HFFc6 (cell line): ENCODE results near the gene HTRA2. TPM values are rescaled to one million over a fixed set of nuclear protein-coding genes. Genes with fewer than 3 reads are reported as not detected.
A peak's percentile ranks its signal among the peaks of the same experiment; 100 is the strongest.

Source experiments
- DNase-seq: peaks from one replicate; pipeline ENCODE4 v3.0.0-alpha.2; 2018
- H3K27ac Mint-ChIP-seq: 2 replicates; pipeline ENCODE4 v1.8.0; 2020; ENCODE audit warnings: mild to moderate bottlenecking, mixed read lengths
- H3K27me3 Mint-ChIP-seq: 2 replicates; pipeline ENCODE4 v1.8.0; 2021; ENCODE audit warnings: mild to moderate bottlenecking, moderate library complexity, mixed read lengths; ENCODE audit not compliant: insufficient read depth
- H3K36me3 Mint-ChIP-seq: 2 replicates; pipeline ENCODE4 v1.8.0; 2021; ENCODE audit warnings: low read depth, mixed read lengths
- H3K4me1 Mint-ChIP-seq: 2 replicates; pipeline ENCODE4 v1.8.0; 2020; ENCODE audit warnings: low read depth, mixed read lengths
- H3K4me3 Mint-ChIP-seq: 2 replicates; pipeline ENCODE4 v1.8.0; 2020; ENCODE audit warnings: mild to moderate bottlenecking, moderate library complexity, mixed read lengths
- H3K9me3 Mint-ChIP-seq: 2 replicates; pipeline ENCODE4 v1.8.0; 2020; ENCODE audit warnings: mild to moderate bottlenecking, mixed read lengths
- CTCF ChIP-seq: fragments of 200-600 bp; sonication (generic); IDR thresholded peaks from 2 replicates; pipeline ENCODE4 v1.5.0; 2021; ENCODE audit warnings: antibody characterized with exemption, mild to moderate bottlenecking
- total RNA-seq, 6 experiments: library from RNA; stranded (reverse); fragmentation: NEBNext Ultra II Directional; extraction: Animal tissue kit (Norgen Biotek cat#: 25700); gene quantifications; 2 replicates in 1 of 6; 3 replicates in 5 of 6; pipeline ENCODE4 v1.2.3, GENCODE V29; 2021

Gene HTRA2
- total RNA-seq, 6 experiments from 2014 or later, result 29.7 to 43.3 (median 33.6) TPM

GRCh38 chr2:74528600-74529356 lies 955 bp upstream of the HTRA2 start:
- Mint-ChIP-seq H3K27me3 (peaks cover 4% of the 10 kb centered on the region), H3K4me1 (peaks cover 37% of the 10 kb centered on the region), H3K4me3 (peak overlapping the region; percentile 100), H3K27ac (peak overlapping the region; percentile 99), H3K36me3 (peaks cover 39% of the 10 kb centered on the region), H3K9me3 (no peaks in the 10 kb centered on the region)
- TF ChIP-seq CTCF, result no peak; the same call in 1 of the 2 replicates
- no peak for DNase-seq

- H3K4me3 Mint-ChIP-seq, result peak overlapping the region; percentile 100
- DNase-seq, result peak; percentile 54
- no peak for TF ChIP-seq CTCF
- no peaks in the 10 kb centered on the region for H3K9me3 Mint-ChIP-seq
- H3K36me3 Mint-ChIP-seq, result peaks cover 39% of the 10 kb centered on the region
- peak overlapping the region; percentile 74 for H3K27ac Mint-ChIP-seq
- peaks cover 37% of the 10 kb centered on the region for H3K4me1 Mint-ChIP-seq
- peaks cover 4% of the 10 kb centered on the region for H3K27me3 Mint-ChIP-seq
Observed at GRCh38 chr2:74530239-74531187, 780 bp downstream of the HTRA2 start.

GRCh38 chr2:74531666-74532065 lies 1.9 kb downstream of the HTRA2 start:
- H3K27ac Mint-ChIP-seq, result peak overlapping the region; percentile 74
- peaks cover 37% of the 10 kb centered on the region for H3K4me1 Mint-ChIP-seq
- H3K9me3 Mint-ChIP-seq, result no peaks in the 10 kb centered on the region

GRCh38 chr2:74532222-74532621 lies 2.5 kb downstream of the HTRA2 start:
- peak; percentile 55 for DNase-seq
- H3K36me3 Mint-ChIP-seq, result peaks cover 23% of the 10 kb centered on the region
- peak overlapping the region; percentile 74 for H3K27ac Mint-ChIP-seq
- no peaks in the 10 kb centered on the region for H3K9me3 Mint-ChIP-seq
- peak; percentile 74 for TF ChIP-seq CTCF
- H3K4me3 Mint-ChIP-seq, result peak overlapping the region; percentile 100
- peaks cover 4% of the 10 kb centered on the region for H3K27me3 Mint-ChIP-seq
- peaks cover 43% of the 10 kb centered on the region for H3K4me1 Mint-ChIP-seq

More at GRCh38 chr2:74531666-74532065, 1.9 kb downstream of the HTRA2 start:
- no peak for TF ChIP-seq CTCF
- no peak for DNase-seq
- peaks cover 4% of the 10 kb centered on the region for H3K27me3 Mint-ChIP-seq
- peaks cover 29% of the 10 kb centered on the region for H3K36me3 Mint-ChIP-seq
- H3K4me3 Mint-ChIP-seq, result peak overlapping the region; percentile 100

- DNase-seq, result no peak
- Mint-ChIP-seq H3K9me3 (no peaks in the 10 kb centered on the region), H3K4me1 (peaks cover 39% of the 10 kb centered on the region), H3K27me3 (peaks cover 4% of the 10 kb centered on the region), H3K4me3 (no peak overlapping the region), H3K27ac (0 out of 2 replicates have a peak overlapping the region, but pooled peaks have one; percentile 32), H3K36me3 (peaks cover 17% of the 10 kb centered on the region)
- TF ChIP-seq CTCF, result no peak
Observed at GRCh38 chr2:74533464-74533863, 3.7 kb downstream of the HTRA2 start.
